Effector memory CD4-positive, alpha-beta T cell (primary cell): ENCODE results near the gene HS6ST1.

Source experiments
- DNase-seq, 3 donors: peaks; one replicate each; pipeline ENCODE4 v3.0.0-alpha.2; 2020
- H3K27ac ChIP-seq: 2 replicates; pipeline ENCODE4 v1.7.0; 2013; ENCODE audit warnings: mild to moderate bottlenecking, low read length, moderate library complexity; ENCODE audit not compliant: insufficient read depth, poor library complexity, severe bottlenecking
- H3K27me3 ChIP-seq: replicated peaks from 2 replicates; pipeline ENCODE4 v1.7.0; 2013; ENCODE audit warnings: mild to moderate bottlenecking, low read length; ENCODE audit not compliant: insufficient read depth, control insufficient read depth, poor library complexity, severe bottlenecking
- H3K36me3 ChIP-seq: 2 replicates; pipeline ENCODE4 v1.7.0; 2013; ENCODE audit warnings: mild to moderate bottlenecking, low read length, moderate library complexity; ENCODE audit not compliant: control insufficient read depth, insufficient read depth
- H3K4me1 ChIP-seq: 2 replicates; pipeline ENCODE4 v1.7.0; 2013; ENCODE audit warnings: low read length, mild to moderate bottlenecking; ENCODE audit not compliant: control insufficient read depth, insufficient read depth, poor library complexity, severe bottlenecking
- H3K4me3 ChIP-seq: 2 replicates; pipeline ENCODE4 v1.7.0; 2013; ENCODE audit warnings: low read length, low read depth, mild to moderate bottlenecking; ENCODE audit not compliant: insufficient read depth, poor library complexity, severe bottlenecking
- H3K9me3 ChIP-seq: 2 replicates; pipeline ENCODE4 v1.7.0; 2013; ENCODE audit warnings: mild to moderate bottlenecking, low read length, moderate library complexity; ENCODE audit not compliant: control insufficient read depth

Gene HS6ST1

DNA sequence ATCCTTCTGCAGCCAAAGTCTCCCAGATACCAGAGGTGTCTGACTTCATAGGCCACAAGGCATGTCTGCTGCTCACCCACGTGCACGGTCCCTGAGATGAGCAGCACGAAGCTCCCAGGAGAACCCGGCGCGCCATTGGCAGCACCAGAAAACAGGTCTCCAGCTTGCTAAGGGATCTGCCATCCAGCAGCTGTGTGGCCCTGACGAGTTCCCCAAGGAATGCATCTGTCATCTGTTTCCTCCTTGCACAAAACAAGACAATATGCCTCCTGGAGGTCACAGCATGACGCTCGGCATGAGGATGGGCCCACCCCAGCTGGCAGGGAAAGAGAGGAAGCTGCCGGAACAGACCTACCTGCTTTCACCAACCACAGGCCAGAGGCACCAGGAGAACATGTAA is 29.2 kb downstream of the HS6ST1 start:
- Histone ChIP-seq H3K4me3 (no peak overlapping the region), H3K27me3 (no peaks in the 10 kb centered on the region), H3K36me3 (no peaks in the 10 kb centered on the region), H3K9me3 (no peaks in the 10 kb centered on the region), H3K4me1 (no peaks in the 10 kb centered on the region), H3K27ac (no peak overlapping the region)
- DNase-seq, result no peak

DNA sequence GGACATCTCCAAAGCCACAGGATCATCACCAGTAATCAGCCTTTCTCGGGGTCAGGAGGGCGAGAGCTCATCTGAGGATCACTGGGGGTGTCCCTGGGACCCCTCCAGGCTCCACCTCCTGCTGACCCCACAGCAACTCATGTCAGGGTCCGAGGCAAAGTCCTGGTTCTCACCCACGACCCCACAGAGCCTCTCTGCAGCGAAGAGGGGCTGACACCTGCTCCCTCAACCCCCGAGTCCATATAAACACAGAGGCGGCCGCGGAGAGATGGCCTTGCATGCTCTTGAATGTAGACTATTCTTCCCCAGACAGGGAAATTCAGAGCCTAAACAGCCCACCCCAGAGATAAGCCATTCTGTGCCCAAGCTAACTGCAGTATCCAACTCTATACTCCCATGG is 29.9 kb downstream of the HS6ST1 start:
- Histone ChIP-seq H3K27me3 (no peaks in the 10 kb centered on the region), H3K4me3 (no peak overlapping the region), H3K4me1 (no peaks in the 10 kb centered on the region), H3K27ac (no peak overlapping the region), H3K36me3 (no peaks in the 10 kb centered on the region), H3K9me3 (no peaks in the 10 kb centered on the region)
- no peak for DNase-seq

DNA sequence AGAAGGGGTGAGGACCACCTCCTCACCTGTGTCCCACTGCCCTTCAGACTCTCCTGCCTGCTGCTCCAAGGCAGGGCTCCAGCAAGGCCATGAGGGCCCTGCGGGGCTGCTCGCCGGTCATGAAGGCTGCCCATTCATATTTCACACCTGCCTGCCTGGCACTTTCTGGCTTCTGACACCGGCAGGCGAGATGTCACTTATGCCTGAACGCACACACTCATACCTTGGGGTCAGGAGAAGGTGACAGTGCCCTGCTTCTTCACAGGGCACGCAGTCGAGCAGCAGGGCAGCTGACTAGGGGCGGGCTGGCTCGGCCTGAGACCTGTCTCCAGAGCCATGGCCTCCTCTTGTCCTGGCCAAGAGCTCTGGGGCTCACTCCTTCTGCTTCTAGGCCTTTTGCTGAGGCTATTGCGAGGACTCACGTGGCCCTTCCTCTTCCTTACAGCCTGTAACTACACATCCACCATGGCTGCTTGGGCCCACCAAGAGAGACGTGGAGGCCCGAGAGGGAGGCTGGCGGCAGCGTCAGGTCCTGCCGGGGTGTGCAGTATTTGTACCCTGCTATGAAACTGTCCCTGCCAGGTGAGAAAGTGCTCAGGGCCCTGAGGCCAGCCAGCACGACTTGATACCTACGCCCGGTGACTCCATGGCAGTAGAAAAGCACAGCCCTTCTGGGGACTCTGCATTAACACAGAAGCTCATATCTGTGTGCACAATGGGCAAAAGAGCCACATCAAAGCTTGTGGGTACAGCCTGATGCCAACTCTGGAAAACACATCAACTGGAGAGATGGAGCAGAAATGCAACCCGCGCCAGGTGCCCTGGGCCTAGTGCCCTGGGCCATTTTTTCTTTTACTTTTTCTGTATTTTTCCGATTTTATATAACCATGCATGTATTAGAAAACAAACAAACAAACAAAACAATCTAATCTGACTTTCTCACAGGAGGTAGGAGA is 30.6 kb downstream of the HS6ST1 start:
- H3K36me3 ChIP-seq, result no peaks in the 10 kb centered on the region
- H3K27ac ChIP-seq, result no peak overlapping the region
- no peaks in the 10 kb centered on the region for H3K9me3 ChIP-seq
- H3K4me3 ChIP-seq, result no peak overlapping the region
- no peaks in the 10 kb centered on the region for H3K4me1 ChIP-seq
- H3K27me3 ChIP-seq, result no peaks in the 10 kb centered on the region
- DNase-seq, result no peak

DNA sequence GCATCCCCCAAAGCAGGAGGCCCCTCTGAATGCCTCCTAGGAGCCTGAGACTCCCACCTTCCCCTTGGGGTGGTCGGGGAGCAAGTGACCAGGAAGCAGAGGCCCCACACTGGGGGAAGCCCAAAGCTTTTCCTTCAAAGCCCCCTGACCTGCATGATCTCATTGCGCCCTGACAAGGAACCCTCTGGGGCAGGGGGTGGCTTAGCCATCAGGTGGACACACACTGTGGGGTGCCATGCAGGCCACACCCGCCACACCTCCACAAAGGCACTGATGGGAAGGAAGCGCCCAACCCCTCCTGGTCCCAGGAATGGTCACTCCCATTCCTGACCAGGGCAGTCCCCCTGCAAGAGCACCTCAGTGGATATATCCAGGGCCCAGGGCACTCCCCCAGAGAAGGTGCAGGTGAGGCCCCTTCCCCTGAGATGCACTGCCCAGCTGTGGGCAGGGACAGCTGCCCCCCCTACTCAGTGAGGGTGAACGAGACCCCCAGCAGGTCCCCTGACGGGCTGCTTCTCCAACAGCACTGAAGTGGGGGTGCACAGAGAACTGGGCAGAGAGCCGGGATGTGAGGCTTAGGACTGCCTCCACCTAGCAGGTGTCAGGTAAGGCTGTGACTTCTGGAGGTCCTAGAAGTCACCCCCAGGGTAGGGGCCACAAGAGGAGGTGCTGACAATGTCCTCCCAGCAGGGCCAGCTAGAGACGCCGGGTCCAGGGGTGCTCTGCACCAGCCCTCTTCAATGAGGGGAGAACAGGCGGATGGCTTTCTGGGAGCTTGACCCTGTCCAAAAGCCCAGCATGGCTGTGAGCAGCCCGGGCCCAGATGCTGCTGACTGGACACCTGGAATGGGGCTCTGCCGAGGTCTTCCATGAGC is 31.5 kb downstream of the HS6ST1 start:
- H3K27me3 ChIP-seq, result no peaks in the 10 kb centered on the region
- H3K9me3 ChIP-seq, result no peaks in the 10 kb centered on the region
- H3K27ac ChIP-seq, result no peak overlapping the region
- H3K36me3 ChIP-seq, result no peaks in the 10 kb centered on the region
- no peak for DNase-seq
- no peak overlapping the region for H3K4me3 ChIP-seq
- H3K4me1 ChIP-seq, result no peaks in the 10 kb centered on the region

DNA sequence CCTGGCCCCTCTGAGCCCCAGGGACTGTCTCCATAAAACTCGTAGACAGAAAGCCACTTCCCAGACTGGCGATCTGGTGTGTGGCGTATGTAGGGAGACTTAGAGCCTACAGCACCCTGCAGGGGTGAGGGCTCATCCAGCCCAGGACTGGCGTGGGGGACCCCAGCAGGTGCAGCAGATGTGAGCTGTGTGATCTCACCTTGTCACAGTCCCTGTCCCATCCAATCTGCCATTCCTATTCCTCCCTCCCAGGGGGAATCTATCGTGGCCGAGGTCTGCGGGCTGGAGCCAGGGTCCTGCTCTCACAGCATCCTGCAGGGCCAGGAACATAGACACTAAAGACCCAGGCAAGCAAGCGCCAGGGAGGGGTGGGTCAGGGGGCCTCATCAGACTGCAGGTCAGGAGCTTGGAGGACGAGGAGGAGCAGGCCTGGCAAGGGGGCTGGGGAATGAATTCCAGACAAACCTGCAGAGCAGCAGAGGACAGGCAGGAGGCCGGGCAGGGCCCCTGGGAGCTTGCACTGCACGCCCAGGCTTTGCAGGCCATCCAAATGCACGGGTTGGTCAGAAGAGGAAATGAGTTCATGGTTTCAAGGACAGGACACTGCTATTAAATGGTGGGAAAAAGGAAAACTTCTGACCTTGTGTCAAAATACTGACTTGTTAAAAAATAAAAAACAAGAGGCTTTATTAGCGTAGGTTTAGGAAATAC is 32.5 kb downstream of the HS6ST1 start:
- Histone ChIP-seq H3K9me3 (no peaks in the 10 kb centered on the region), H3K27me3 (no peaks in the 10 kb centered on the region), H3K36me3 (no peaks in the 10 kb centered on the region), H3K27ac (no peak overlapping the region), H3K4me1 (no peaks in the 10 kb centered on the region), H3K4me3 (no peak overlapping the region)
- DNase-seq, result no peak

DNA sequence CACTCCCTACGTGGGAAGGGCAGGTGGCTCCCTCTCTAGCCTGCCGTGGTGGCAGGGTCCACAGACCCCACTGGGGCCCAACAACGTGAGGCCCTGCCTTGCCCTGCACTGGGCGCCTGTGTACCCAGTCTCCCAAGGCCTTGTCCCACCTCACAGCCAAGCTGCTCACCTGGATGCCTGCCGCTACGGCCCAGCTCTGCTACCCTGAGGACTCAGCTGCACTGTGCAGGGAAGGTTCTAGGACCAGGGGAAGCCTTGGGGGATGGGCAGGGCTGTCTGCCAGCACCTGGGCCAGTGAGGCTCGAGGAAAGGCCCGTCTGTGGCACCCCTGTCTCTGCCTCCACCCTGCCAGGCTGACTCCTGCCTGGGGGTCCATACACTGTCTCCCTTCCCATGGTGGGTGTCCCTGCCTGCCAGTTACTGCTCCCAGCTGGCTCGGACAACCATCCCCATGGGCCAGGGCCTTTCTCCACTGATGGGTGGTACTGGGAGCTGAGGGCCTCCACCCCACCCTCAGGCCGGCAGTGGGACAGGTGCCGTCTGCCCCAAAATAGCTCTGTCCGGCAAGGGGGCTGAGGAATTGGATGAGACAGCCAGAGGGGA is 33.2 kb downstream of the HS6ST1 start:
- Histone ChIP-seq H3K27ac (no peak overlapping the region), H3K4me1 (no peaks in the 10 kb centered on the region), H3K27me3 (no peaks in the 10 kb centered on the region), H3K9me3 (no peaks in the 10 kb centered on the region), H3K4me3 (no peak overlapping the region), H3K36me3 (no peaks in the 10 kb centered on the region)
- DNase-seq, result no peak

DNA sequence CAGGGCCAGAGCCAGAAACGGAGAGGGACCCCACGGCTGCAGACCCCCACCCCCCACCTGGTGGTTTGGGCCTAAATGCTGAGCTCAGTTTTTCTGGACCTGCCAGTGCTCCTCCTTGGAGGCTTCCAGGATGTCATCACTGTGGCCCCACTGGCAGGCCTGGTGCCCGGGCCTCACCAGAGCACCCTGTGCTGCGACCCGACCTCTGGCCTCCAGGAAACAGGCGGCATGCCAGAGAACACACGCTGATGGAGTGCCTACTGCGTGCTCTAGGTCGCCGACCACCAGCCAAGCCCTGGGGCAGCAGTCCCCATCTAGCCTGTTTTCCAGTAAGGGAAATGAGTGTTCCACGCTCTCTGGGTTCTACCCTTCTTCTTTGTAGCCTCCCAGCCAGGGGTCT is 33.8 kb downstream of the HS6ST1 start:
- no peaks in the 10 kb centered on the region for H3K9me3 ChIP-seq
- H3K36me3 ChIP-seq, result no peaks in the 10 kb centered on the region
- H3K4me1 ChIP-seq, result no peaks in the 10 kb centered on the region
- no peak for DNase-seq
- H3K27ac ChIP-seq, result no peak overlapping the region
- no peak overlapping the region for H3K4me3 ChIP-seq
- H3K27me3 ChIP-seq, result no peaks in the 10 kb centered on the region

DNA sequence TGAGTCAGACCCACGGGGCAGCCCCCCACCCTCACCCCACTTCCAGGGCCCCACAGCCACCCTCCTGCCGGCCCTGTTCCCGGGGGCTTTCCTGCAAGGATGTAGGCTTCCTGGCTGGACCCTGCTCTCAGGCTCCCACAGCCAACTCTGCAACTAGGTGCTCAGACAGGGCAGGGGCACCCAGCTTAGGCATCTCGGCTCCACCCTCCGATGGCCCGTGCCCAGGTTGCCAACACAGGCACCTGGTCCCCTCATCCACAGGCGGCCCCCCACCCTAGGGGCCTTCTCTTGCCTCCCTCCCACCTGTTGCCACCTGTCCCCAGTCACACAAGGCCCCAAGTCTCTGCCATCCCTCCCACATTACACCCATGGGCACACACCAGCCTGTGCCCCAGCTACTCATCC is 34.6 kb downstream of the HS6ST1 start:
- DNase-seq, result no peak
- Histone ChIP-seq H3K27ac (no peak overlapping the region), H3K36me3 (no peaks in the 10 kb centered on the region), H3K27me3 (no peaks in the 10 kb centered on the region), H3K4me1 (no peaks in the 10 kb centered on the region), H3K9me3 (no peaks in the 10 kb centered on the region), H3K4me3 (no peak overlapping the region)

DNA sequence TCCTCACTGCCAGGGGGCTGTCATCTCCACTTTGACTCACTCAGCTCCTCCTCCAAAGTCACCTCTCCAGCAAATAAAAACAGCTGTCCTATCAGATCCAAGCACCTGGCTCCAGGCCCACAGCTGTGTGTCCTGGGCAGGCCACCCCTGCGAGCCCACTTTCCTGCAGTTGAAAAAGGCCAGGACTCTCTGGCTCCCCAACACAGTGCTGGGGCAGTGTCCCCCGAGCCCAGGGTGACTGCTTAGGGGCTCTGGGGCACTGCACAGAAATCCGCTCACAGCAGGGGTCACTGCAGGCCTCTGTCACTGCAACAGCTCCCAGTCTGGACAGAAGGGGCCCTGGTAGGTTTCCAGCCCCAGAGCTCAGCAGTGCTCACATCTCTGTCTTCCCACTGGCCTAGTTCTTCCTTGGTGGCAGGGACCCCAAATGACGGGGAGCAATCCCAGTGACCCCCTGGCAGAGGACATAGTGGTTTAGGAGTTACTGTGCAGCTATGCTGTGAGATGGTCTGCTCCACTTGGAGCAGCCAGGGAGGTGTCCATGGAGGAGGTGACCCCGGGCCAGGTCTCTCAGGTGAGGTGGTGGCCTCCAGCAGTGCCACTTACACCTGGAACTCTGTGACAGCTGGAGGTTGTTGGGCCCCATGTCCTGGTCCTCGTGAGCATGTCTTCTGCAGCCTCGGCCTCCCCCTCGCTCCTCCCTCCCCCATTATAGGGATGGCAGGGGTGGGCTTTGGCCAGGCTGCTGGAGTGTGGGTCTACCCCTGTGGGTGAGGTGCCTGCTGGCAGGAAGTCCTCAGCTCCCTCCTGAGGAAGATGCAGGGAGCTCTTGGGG is 35.5 kb downstream of the HS6ST1 start:
- Histone ChIP-seq H3K27ac (no peak overlapping the region), H3K4me1 (no peaks in the 10 kb centered on the region), H3K36me3 (no peaks in the 10 kb centered on the region), H3K4me3 (no peak overlapping the region), H3K9me3 (no peaks in the 10 kb centered on the region), H3K27me3 (no peaks in the 10 kb centered on the region)
- DNase-seq, result no peak
